DMS53 (cell line): ENCODE results near the gene TMEM116.
A peak's percentile ranks its signal among the peaks of the same experiment; 100 is the strongest.
"Not testable (repeated sequence)": the region's sequence is repeated elsewhere in the genome, so short reads cannot be mapped to it uniquely, and the experiment has no call there.

Source experiments
- DNase-seq: peaks from one replicate; lab custom pipeline; 2025; lab: John Stamatoyannopoulos, UW

Gene TMEM116

DNA sequence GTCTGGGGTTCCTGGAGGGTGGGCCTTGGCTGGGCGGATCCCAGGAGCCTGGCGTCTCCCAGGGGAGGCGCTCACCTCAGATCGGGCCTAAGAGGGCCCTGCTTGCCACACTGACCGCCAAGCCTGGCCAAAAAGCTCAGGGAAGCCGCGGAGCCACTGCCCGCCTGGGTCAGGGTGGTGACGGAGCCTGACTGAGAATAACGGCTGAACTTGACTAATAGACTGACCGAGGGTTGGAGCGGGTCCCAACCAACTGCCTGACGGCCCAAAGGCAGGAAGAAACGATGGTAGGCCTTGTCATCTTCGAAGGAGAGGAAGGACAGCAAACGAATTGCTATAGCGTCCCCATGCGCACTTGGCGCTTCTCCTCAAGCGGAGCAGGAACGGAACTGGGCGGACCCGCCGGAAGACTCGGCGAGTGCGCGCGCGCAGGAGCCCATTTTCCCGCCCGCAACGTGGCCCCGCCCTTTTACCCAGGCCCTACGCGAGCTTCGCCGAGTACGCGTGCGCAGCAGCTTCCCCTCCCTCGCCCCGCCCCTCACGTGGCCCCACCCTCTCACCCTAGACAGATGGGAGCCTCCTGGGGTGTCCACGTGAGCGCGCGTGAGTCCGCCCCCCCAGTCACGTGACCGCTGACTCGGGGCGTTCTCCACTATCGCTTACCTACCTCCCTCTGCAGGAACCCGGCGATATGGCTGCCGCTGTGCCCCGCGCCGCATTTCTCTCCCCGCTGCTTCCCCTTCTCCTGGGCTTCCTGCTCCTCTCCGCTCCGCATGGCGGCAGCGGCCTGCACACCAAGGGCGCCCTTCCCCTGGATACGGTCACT lies at the start of gene TMEM116, which contains the start of gene ERP29:
Gene TMEM116 (minus strand): TSS at position 391 of the 826 bp plus-strand sequence. CDS start 7,895 bp downstream, outside the sequence.
Gene ERP29 (plus strand): TSS at position 652 of the 826 bp plus-strand sequence. CDS start 40 bp downstream, at position 692.
- peak; percentile 100 for DNase-seq

DNA sequence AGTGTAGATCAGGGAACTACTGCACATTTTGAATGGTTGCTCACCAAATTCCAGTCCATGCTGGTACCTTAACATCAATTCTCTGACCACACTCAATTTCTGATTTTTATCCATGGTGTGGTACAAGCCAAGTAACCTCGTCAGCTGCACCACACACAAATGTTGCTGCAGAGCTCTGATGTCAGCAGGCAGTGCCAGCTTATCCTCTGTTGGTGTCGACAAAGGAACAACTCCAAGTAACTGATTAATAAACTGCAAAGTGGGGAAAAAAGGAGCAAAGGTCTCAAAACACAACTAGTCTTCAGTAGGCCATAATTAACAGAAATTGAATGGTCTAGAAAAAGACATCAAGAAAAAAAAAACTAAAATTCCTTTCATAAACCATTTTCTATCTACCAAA lies 48.2 kb upstream of the TMEM116 start:
- DNase-seq, result no peak

DNA sequence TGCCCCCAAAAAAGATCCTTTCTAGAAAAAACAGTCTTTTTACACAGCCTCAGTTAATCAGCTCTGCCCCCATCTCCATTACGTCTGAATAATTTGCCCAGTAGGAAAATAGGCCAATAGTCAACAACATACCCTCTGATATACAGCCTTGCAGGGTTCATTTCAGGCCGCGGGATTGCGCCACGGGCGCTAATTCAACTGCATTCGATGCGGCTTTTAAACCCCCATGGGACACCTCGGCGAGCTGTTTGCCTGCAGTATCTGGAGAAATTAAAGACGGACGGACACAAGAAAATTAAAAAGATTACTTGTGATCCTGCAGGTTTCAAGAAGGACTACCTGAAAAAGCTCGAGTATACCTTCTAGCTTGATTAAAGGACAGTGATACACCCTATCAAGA lies 36.4 kb upstream of the TMEM116 start:
- no peak for DNase-seq

- no peak for DNase-seq
Observed at GRCh38 chr12:112046003-112046402, 33.0 kb upstream of the TMEM116 start.

- DNase-seq, result not testable (repeated sequence)
Observed at GRCh38 chr12:112036614-112037013, 23.6 kb upstream of the TMEM116 start.

DNA sequence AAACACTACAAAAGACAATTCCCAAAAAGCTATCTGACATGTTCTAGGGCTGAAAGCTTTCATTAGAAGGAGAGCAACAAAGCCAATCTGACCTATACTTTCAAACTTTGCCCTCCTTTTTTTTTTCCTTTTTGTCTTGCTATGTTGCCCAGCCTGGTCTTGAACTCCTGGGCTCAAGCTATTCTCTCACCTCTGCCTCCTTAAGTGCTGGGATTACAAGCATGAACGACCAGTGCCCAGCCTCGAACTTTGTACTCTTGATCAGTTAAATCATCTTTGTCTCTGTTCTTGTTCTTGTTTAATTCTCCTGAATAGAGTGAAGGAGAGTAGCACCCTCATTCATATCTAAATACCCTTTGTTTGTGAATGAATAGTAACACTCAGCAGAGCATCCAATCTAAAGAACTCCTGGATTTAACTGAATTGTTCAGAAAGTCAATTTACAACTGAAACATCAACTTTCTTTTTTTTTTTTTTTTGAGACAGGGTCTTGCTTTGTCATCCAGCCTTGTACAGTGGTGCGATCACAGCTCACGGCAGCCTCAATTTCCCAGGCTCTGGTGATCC lies 22.3 kb upstream of the TMEM116 start:
- DNase-seq, result no peak

- DNase-seq, result no peak
Observed at GRCh38 chr12:112032292-112032691, 19.3 kb upstream of the TMEM116 start.

- no peak for DNase-seq
Observed at GRCh38 chr12:112031472-112031871, 18.5 kb upstream of the TMEM116 start.

DNA sequence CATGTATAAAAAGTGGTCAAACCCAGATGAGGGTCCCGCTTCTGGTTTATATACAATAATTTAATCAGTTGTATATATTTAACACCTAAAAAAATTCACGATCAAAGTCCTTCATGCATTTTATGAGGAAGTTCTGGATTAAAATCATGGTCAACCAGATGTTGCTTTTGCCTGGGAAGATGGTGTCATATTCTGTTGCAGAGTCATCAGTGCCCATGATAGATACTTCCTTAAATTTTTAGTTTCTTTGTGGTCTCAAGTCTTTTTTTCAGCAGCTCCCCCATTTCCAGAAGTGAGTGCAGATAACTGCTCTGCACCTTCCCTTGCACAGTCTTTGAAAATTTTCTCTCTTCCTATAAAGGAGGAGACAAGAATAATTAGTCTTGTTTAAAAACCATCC lies 16.3 kb upstream of the TMEM116 start:
- no peak for DNase-seq

DNA sequence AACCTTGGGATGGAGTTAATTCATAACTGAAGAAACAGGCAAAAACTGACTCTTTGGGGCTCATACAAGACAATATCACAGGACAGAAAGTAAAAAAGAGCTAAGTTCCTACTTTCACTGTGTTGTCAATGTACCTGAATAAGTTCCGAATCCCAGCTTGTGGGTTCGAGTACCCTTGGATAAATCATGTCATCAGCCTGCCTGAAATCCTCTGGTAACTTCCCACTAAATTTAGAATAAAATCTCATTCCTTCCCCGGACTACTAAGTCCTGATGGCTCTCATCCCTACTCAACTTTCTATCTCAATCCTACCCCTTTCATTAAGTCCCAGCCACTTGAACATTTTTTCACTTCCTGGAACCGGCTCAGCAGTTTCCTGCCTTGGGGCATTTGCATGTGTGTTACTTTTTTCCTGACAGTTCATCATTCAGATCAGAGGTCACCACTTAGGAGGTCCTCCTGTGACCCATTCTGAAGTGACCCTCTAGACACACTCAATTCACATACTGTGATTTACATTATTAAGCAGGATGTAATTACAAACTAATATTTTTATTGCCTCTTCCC lies 12.9 kb upstream of the TMEM116 start:
- DNase-seq, result peak; percentile 63

GRCh38 chr12:112023759-112024396 lies 10.9 kb upstream of the TMEM116 start:
- DNase-seq, result no peak

- peak; percentile 24 for DNase-seq
Observed at GRCh38 chr12:112022241-112023016, 9.5 kb upstream of the TMEM116 start.

DNA sequence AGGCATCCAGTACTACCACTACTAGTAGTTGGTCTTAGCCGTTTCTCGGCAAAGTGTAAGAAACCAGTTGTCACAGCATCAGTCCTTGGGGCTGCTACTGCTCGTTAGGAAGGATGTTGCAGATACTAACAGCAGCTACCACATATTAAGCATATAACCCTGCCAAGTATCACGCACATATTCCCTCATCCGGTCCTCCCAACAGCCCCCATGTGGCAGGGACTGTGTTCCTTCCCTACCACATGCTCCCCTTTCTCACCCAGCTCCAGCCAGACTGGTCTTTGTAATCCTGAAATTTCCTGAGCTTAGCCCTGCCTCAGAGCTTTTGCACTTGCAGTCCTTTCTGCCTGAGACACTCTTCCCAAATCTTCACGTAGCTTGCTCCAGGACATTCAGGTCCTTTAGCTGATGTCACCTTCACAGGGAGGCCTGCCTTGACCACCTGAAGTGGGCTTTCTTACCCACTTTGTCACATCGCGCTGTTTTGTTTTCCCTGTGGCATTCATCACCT lies 8.0 kb upstream of the TMEM116 start:
- no peak for DNase-seq

DNA sequence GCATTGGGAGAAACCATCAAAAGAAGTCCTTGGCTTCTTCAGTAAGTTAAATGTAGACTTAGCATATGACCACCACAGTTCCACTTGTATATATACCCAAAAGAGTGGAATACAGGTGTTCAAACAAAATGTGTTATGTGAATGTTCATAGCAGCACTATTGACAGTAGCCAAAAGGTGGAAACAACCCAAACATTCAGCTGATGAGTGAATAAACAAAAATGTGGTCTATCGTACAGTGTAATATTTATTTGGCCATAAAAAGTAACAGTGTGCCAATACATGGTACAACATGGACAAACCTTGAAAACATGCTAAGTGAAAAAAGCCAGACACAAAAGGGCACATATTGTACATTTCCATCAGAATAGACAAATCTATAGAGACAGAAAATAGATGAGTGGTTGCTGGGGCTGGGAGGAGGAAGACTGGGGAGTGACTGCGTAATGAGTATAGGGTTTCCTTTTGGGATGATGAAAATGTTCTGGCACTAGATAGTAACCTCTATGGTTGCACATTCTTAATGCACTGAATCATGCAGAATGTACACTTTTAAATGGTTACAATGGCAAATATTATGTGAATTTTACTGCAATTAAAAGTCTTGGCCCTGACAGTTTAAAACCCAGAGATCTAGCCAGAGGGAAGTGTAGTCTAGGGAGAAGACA lies 5.7 kb upstream of the TMEM116 start:
- peak; percentile 74 for DNase-seq

GRCh38 chr12:112017041-112017440 lies 4.1 kb upstream of the TMEM116 start:
- peak; percentile 86 for DNase-seq

GRCh38 chr12:112015938-112016337 lies 3.0 kb upstream of the TMEM116 start:
- DNase-seq, result no peak

GRCh38 chr12:112013601-112014402 lies 837 bp upstream of the TMEM116 start:
- DNase-seq, result peak; percentile 95

GRCh38 chr12:112011685-112012084 lies 1.3 kb downstream of the TMEM116 start:
- DNase-seq, result no peak

GRCh38 chr12:112010415-112011344 lies 2.3 kb downstream of the TMEM116 start:
- no peak for DNase-seq
